GM18519 (cell line): ENCODE results near the gene ACKR3.

Source experiments
- ATAC-seq: cut with Tn5 transposase; IDR thresholded peaks from one replicate; pipeline ENCODE4 v1.9.1; 2021; ENCODE audit warnings: mild to moderate bottlenecking, moderate library complexity; ENCODE audit not compliant: unreplicated experiment, low FRiP score

The ACKR3 gene

DNA sequence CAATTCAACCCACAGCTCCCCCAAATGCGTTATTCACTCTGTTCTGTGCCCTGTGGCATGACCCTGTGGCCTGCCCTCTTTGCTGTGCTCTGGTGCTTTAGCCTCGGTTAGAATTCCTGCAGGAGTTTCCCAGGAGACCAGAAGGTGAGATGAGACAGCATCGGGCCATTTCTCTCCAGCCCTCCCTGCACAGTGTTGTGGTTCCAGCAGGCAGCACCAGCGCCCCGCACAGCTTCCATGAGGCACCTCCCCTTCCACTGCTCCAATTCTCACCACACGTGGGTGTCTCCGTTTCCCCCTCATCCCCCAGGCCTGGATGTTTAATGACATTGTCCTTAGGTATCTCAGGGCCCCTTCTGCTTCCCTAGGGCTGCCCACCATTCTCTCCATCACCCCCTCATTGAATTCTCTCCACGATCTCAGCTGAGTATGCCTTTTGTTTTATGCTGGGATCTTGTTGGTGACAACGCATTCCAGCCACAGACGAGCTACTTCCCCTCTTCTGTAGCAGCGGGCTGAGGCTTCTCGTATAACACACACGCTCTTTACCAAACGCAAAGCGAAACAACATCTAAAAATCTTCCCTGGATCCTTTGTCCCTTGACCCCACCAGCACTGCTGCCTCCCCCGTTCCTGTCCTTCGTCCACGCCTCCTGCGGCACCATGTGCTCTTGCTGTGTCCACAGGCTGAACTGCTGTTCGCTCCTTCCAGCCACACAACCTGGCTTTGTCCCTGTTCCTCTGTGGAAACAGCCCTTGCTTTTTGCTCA, 35.1 kb downstream of the ACKR3 start:
- no peak for ATAC-seq

DNA sequence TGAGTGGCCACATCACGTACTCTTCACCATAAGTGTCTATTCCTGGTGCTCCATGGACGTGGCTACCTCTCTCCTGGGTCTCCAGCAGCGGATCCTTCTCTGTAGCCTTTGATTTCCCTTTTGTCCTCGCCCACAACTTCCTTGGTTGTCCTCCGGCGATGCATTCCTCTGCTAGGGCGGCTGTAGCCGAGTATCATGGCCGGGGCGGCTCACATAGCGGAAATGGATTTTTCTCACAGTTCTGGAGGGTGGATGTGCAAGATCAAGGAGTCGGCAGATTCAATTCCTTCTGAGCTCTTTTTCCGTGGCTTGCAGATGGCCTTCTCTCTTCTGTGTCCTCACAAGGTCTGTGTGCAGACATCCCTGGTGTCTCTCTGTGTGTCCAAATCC, 35.7 kb downstream of the ACKR3 start:
- no peak for ATAC-seq

DNA sequence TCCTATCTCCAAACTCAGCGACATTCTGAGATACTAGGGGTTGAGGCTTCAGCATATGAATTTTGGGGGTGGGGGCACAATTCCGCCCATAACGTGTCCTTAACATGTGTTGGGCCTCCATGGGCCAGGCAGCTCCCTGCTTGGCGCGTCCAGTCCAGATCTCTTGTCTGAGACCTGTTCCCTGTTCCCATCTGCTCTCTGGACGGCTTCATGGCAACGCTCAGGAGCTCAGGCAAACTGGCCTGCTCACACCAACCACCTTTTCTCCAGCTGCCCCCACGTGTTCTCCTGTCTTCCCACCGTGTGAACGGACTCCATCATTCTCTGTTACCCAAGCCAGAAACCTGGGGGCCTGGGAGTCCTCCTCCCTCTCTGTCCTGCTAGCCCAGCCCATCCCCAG, 36.4 kb downstream of the ACKR3 start:
- no peak for ATAC-seq

DNA sequence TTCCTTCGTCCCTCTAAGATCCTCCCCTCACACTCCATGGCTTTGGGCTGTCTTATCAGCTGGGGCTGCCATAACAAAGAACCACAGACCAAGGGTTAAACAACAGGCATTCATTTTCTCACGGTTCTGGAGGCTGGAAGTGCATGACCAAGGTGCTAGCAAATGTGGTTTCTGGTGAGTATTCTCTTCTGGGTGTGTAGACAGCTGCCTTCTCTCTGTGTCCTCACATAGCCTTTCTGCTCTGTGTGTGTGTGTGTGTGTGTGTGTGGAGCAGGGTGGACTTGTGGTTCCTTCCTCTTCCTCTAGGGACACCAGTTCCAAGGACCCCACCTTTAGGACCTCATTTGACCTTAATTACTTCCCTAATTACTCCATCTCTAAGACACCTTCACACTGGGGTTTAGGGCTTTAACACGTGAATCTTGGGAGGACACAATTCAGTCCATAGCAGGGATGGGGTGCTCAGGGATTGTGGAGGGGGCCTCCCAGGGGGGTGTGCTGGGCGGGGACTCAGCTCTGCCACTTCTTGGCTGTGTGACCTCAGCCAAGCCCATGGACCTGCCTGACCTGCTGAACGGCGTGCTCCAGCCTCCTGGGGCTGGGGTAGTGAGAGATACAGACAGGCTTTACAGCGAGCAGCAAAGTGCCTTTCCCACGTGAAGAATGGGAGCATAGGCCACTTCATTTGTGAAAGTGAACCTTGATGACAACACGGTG, 38.0 kb downstream of the ACKR3 start:
- ATAC-seq: no peak

DNA sequence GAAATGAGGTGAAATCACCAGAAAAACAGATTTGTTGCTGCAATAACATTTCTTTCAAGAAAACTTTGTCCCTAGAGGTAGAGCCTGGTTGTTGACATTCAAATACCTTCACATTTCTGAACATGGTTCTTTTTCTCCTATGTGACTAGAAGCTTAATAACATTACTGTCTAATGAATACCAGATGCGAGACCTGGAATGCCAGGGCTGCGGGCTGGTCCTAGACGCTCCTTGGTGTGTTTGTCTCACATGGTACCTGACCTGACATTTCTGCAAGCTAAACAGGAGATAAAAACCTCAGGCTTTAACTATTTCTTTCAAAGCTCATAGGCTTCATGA, 38.5 kb downstream of the ACKR3 start:
- no peak for ATAC-seq

DNA sequence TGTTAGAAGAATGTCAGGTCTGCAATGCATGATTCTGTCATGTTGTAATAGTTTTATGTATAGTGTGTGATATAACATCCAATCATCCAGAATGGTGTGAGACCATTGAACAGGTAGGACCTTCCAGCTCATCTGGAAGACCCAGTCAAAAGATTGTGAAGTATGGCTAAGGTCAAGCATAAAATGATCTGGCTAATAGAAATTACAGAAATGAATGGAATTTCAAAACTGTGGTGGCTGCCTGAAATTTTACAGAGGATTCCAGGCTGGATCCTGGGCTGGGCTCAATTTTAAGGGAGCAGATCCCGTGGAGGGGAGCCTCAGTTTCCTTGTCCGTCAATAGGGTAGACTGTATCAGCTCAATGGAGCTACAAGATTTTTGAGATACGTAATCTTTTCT, 39.1 kb downstream of the ACKR3 start:
- ATAC-seq: no peak

DNA sequence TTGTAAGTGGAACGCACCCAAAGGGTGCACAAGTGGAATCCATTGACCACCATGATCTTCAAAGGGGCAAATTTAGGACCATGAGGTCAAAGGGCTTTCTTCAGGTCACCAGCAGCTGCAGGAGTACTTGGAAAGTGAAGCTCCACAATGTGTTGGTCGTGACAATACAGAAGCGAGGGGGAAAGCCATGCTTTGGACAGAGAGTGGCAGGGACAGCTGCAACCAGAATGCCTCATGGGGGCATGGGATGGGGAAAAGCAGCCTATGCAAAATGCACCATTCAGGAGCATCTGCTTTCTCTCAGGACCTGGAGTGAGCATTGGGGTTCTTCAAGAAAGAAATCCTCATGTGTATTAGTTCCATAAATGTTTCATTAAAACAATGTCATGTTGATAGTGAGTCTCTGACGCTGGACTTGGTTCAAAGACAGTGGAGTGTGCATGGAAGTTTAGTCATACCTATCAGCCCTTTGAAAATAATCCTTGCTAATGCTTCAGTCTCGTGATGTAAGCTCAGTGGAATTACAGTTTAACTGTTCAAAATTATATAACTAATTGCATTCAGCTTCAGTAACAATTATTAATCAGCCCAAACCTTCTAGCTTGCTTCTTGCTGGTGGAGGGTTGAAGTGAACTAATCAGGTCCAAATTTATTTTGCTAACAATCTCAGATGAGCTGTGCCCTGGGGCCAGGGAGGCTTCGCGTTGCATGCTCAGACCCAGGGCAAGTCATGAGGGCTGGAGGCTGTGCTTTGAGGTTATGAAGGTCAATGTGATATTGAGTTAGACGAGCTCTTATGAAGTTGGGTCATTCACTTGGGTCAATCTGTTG, 41.6 kb downstream of the ACKR3 start:
- no peak for ATAC-seq

DNA sequence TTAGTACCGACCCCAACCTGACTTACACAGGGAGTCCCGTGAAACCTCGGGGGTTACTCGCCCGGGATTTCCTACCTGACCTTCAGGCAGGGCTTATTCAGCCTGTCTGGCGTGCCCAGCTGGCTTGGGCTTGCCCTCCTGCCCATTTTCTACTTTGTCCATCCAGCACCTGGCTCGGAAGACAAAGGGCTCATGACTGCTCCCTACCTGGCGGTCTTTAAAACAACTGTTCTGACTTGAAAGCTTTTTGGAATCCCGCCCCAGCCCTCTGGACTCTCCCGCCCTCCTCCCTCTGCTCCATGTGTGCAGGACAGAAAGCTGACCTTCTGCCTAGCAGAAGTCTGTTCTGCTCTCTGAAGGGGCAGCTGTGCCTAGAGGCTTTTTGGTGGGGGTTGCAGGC, 43.1 kb downstream of the ACKR3 start:
- ATAC-seq: no peak

DNA sequence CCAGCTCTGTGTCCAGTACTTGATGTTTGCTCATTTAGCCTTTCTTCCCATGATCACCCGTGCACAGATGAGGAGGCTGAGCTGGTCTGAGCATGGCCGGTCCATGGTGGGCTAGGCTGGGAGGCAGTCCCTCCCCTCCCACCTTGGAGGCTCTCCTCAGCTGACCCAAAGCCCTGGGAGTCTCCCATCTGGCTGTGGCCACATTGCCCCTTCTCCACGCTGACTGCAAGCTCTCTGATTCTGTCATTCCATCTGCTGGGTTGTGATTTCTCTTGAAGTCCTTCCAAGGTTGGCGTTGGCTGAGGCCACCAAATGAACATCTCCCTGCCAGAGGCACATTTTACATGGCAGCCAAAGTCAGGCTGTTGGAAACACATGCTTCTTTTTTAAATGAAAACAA, 44.0 kb downstream of the ACKR3 start:
- no peak for ATAC-seq

DNA sequence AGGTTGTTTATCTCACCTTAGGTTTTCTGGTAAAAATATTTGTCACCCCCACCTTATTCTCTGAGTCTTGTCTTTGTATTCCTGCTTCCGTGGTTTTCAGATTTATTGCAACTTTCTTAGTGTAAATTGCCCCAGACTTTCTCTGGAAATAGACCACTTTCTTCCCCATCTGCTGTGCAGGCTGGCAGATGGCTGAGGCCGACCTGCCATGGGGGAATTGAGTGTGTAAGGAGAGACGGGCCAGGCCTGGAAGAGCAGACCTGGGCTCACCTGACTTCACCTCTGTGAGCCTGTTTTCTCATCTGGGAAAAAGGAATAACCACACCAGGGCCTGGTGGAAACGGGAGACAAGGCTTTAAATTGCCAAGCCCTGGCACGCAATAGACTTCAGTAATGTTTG, 44.9 kb downstream of the ACKR3 start:
- no peak for ATAC-seq

DNA sequence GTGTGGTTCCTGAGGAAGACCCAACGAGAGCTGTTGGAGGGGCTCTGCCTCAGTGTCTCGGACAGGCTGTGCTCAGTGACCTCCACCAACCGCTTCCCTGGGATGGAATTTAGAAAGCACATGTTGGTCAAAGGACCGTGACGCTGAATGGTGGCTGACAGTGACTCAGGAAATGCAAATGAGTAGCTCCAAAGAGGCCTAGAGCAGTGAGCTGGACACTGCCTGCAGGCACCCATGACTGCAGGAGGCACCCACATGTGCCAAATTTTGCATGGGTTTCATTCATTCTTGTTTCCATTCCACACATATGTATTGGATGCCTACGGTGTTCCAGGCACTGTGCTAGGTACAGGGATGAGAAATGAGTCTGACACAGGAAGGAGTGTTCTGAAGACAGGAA, 46.4 kb downstream of the ACKR3 start:
- ATAC-seq: no peak

DNA sequence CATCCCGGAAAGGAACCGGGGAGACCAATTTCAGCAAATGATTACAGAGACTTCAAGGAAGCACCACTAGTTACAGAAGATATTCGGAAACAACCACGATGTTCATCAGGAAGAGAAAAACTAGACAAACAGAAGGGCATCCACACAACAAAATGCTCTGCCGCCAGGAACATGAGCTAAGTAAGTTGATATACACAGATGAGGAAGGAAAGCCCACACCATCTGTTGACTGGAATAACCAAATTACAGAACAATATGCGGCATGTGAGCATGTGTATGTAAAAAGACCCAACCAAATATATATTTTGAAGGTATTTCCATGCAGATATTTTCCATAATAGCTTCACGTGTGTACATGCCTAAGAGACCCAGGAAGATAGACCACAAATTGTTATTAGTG, 47.0 kb downstream of the ACKR3 start:
- ATAC-seq: no peak

DNA sequence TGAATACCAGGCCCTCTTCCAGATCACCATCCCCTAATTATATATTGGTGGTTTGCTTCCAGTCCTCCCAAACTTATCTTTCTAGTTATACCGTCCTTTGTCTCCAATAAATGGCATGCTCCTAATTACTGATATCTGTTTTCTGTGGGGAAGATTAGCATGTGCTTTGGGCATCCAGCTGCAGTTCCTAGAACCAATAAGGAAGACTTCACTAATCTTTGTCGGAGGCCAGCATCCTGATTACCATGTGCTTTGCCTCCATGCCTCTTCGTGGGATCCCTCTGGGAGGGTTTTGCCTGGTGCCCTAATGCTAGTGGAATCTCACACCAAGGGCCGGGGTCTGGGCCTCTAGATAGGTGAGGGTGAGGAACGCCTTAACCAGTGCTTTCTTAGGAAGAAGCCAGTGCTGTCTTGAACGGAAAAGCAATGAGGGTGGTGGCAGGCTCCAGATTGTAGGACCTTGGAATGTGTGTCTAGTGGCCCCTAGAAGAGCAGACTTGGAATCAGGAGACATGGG, 47.7 kb downstream of the ACKR3 start:
- no peak for ATAC-seq

DNA sequence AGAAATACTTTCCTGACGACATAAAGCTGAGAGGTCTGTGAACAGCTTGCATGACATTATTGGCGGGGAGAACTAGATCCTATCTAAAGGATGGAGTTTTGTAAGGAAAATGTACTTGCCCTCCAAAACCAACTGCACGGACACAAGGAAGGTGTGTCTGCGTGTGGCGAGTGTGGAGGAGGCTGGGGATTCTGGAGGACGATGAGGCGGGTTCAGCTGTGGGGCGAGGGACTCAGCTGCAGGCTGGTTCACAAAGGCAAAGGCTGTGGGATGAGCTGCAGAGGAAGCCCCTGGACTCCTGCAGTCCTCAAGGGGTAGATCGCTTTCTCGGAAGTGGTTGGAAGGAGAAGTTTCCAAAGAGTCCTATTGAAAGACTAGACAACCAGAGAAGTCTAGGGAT, 48.2 kb downstream of the ACKR3 start:
- no peak for ATAC-seq

DNA sequence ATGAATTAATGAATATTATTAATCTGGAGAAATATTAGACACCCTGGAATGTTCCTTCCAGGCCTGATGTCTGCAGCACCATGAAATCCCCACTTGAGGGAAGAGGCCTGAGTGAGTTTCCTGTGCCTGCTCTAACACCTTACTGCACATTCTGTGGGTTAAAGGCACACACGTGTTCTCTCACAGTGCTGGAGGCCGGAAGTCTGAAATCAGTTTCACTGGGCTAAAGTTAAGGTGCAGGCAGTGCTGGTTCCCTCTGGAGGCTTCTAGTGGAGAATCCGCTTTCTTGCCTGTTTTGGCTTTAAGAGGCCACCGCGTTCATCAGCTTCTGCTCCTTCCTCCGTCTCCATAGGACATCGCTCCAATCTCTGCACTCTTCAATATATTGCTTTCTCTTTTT, 48.7 kb downstream of the ACKR3 start:
- no peak for ATAC-seq

DNA sequence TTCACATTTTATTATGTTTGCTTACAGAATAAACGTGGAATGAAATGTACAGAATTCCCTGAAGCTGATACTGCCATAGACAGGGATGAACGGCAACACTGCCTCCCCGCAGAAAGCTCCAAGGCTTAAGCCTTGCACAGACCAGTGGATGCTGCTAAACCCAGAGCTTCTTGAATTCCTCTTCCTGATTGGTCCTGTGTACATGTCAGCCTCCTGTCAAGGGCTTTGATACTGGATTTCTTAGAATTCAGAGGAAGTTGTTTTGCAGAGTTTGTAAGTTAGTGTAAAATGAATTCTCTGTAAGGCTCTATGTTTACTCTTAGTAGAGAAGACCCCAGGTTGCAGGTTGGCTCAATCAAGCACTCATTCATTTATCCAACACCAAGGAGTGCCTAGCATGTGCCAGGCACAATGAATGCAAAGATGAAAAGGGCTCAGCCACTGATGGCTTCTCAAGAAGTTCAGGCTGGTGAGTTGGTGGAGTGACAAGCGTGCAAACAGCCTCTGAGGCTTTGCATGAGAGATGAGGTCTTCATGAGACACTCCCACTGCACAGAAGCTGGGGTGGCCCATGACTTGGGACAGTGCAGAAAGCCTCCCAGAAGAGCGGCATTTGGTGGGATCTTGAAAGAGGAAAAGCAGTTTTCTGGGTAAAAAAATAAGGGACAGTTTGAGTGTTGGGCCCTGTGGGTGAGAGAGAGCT, 50.4 kb downstream of the ACKR3 start:
- ATAC-seq: no peak

DNA sequence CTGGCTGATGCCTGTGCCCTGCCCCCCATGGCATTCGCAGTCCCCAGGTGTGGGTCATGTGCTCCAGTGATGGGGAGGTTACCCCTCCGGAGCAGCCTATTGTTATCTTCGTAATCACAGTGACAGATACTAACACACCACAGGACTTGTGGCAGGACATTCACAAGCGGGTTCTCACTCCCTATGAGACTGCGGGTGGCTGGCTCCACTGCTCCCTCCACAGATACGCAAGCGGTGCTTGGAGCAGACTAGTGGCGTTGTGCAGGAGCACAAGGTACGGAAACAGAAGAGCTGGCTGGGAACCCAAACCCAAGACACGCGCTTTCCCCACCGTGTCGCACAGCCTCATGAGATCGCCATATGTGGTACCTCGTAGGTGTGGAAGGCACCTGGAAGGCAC, 52.2 kb downstream of the ACKR3 start:
- ATAC-seq: no peak

DNA sequence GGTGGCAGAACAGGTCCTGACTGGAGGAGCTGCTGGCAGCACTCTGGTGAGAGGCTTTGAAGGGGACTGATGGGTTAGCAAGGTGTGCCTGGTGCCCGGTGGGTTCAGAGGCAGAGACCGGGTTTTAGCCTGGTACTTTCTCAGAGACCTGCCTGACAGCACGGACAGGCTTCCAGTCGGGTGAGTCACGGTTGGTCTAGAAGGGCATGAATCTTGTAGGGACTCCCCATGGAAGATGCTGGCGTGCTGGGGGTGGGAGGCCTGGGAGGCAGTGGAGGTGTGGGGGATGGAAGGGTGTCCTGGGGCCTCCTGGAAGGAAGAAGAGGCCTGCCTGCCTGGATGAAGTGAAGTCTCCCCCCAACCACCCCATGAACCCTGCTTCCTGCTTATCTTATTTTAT, 52.6 kb downstream of the ACKR3 start:
- ATAC-seq: no peak

DNA sequence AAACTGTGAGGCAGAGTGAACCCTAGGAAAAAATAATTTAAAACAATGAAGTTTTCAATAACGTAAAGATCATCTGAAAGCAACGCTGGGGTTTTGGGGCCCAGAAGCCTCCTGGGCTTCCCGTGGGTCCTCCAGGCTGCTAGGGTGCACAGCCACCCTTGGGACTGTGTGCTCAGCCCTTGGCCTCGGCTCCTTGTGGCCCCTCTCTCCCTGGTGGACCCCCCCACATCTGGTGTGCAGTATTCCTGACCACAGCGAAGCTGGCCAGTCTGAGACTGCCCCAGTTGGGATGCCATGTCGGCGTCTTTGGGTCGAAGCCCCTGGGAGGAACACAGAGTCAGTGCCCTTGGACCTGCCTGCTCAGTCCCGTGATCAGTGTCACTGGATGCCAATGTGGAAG, 53.0 kb downstream of the ACKR3 start:
- ATAC-seq: no peak

DNA sequence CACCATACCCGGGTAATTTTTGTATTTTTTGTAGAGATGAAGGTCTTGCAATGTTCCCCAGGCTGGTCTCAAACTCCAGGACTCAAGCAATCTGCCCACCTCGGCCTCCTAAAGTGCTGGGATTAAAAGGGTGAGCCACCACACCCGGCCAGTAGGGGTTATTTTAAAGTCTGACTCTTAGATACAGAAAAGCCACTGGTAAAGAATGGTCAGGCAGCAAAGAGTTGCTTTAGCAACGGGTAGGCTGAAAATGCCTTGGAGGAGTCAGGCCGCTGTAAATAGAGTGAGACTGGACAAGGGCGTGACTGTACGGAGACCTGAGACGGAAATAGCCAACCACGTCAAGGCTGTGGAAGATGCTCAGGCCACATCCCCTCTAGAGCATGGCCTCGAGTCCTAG, 54.2 kb downstream of the ACKR3 start:
- no peak for ATAC-seq
